Neural cell (in vitro differentiated cells): Measurements from ENCODE around the gene SMAD1. TPM values are rescaled to one million over a fixed set of nuclear protein-coding genes. Genes with fewer than 3 reads are reported as not detected.

Experiments
- H2AFZ ChIP-seq: fragments of 200-600, 300-800 bp; sonication (generic), shearing (Covaris generic); 2 replicates; pipeline ENCODE4 v1.6.0; 2014; ENCODE audit warnings: low read depth, mild to moderate bottlenecking, antibody characterized with exemption, low read length, moderate library complexity
- H3F3A ChIP-seq: fragments of 200-600 bp; shearing (Covaris generic); 2 replicates; pipeline ENCODE4 v1.6.1; 2016; ENCODE audit warnings: mild to moderate bottlenecking, moderate library complexity, mixed read lengths, antibody characterized with exemption, low read length; ENCODE audit not compliant: insufficient read depth, poor library complexity, severe bottlenecking
- H3K27ac ChIP-seq: fragments of 200-600, 300-800 bp; sonication (generic), shearing (Covaris generic); 2 replicates; pipeline ENCODE4 v1.5.1; 2014; ENCODE audit warnings: mild to moderate bottlenecking, low read length, moderate library complexity
- H3K27me3 ChIP-seq: fragments of 300-800, 200-600 bp; sonication (generic), shearing (Covaris generic); 2 replicates; pipeline ENCODE4 v1.6.0; 2014; ENCODE audit warnings: mild to moderate bottlenecking, low read depth, low read length, moderate library complexity; ENCODE audit not compliant: insufficient read depth
- H3K36me3 ChIP-seq: fragments of 300-800, 200-600 bp; sonication (generic), shearing (Covaris generic); 2 replicates; pipeline ENCODE4 v1.5.1; 2014; ENCODE audit warnings: mild to moderate bottlenecking, antibody characterized with exemption, low read length, moderate library complexity; ENCODE audit not compliant: insufficient read depth
- H3K4me2 ChIP-seq: fragments of 300-800, 200-600 bp; sonication (generic), shearing (Covaris generic); 2 replicates; pipeline ENCODE4 v1.6.0; 2014; ENCODE audit warnings: mild to moderate bottlenecking, low read length
- H3K4me3 ChIP-seq: fragments of 300-800, 200-600 bp; sonication (generic), shearing (Covaris generic); 2 replicates; pipeline ENCODE4 v1.5.1; 2014; ENCODE audit warnings: mild to moderate bottlenecking, low read length, moderate library complexity
- H3K79me2 ChIP-seq: fragments of 200-600 bp; shearing (Covaris generic); replicated peaks from 2 replicates; pipeline ENCODE4 v1.6.0; 2014; ENCODE audit warnings: mild to moderate bottlenecking, low read length, moderate library complexity; ENCODE audit not compliant: insufficient read depth
- H3K9ac ChIP-seq: fragments of 300-800, 200-600 bp; sonication (generic), shearing (Covaris generic); 2 replicates; pipeline ENCODE4 v1.6.1; 2016; ENCODE audit warnings: mild to moderate bottlenecking, low read length, mixed read lengths
- H3K9me2 ChIP-seq: fragments of 200-600 bp; shearing (Covaris generic); 2 replicates; pipeline ENCODE4 v1.6.1; 2016; ENCODE audit warnings: mild to moderate bottlenecking, low read length, mixed read lengths; ENCODE audit not compliant: insufficient read depth
- H3K9me3 ChIP-seq: fragments of 200-600, 300-800 bp; sonication (generic), shearing (Covaris generic); 2 replicates; pipeline ENCODE4 v1.6.1; 2016; ENCODE audit warnings: mild to moderate bottlenecking, mixed run types, low read length, moderate library complexity, mixed read lengths
- H4K20me1 ChIP-seq: fragments of 200-600 bp; shearing (Covaris generic); 2 replicates; pipeline ENCODE4 v1.6.1; 2016; ENCODE audit warnings: mild to moderate bottlenecking, mixed run types; ENCODE audit not compliant: insufficient read depth
- CTCF ChIP-seq: fragments of 450-650 bp; IDR thresholded peaks from 2 replicates; pipeline ENCODE4 v1.5.1; 2014; ENCODE audit warnings: antibody characterized with exemption, mild to moderate bottlenecking, moderate library complexity; ENCODE audit not compliant: poor library complexity, severe bottlenecking
- EP300 ChIP-seq: fragments of 450-650 bp; conservative IDR thresholded peaks from 2 replicates; pipeline ENCODE4 v1.6.1; 2014; ENCODE audit warnings: antibody characterized with exemption, mild to moderate bottlenecking, moderate library complexity; ENCODE audit not compliant: poor library complexity, severe bottlenecking
- EZH2 ChIP-seq: fragments of 200-600, 300-800 bp; shearing (Covaris generic), sonication (generic); IDR thresholded peaks from 2 replicates; pipeline ENCODE4 v1.6.1; 2014; ENCODE audit warnings: antibody characterized with exemption, low read length, borderline replicate concordance, mild to moderate bottlenecking; ENCODE audit not compliant: insufficient read depth, poor library complexity, severe bottlenecking
- MXI1 ChIP-seq: fragments of 450-650 bp; conservative IDR thresholded peaks from 2 replicates; pipeline ENCODE4 v1.6.1; 2014; ENCODE audit warnings: antibody characterized with exemption, mild to moderate bottlenecking; ENCODE audit not compliant: poor library complexity, severe bottlenecking
- POLR2AphosphoS5 ChIP-seq: IDR thresholded peaks from 2 replicates; pipeline ENCODE4 v1.6.1; 2012
- RAD21 ChIP-seq: fragments of 450-650 bp; conservative IDR thresholded peaks from 2 replicates; pipeline ENCODE4 v1.6.1; 2014; ENCODE audit warnings: antibody characterized with exemption, mild to moderate bottlenecking, moderate library complexity
- REST ChIP-seq: IDR thresholded peaks from 2 replicates; pipeline ENCODE4 v1.6.1; 2012; ENCODE audit warnings: borderline replicate concordance
- SMC3 ChIP-seq: fragments of 450-650 bp; conservative IDR thresholded peaks from 2 replicates; pipeline ENCODE4 v1.6.1; 2014; ENCODE audit warnings: antibody characterized with exemption, mild to moderate bottlenecking, moderate library complexity; ENCODE audit not compliant: poor library complexity
- TAF1 ChIP-seq: IDR thresholded peaks from 2 replicates; pipeline ENCODE4 v1.6.1; 2012; ENCODE audit warnings: low read depth
- polyA plus RNA-seq: library from polyadenylated mRNA; depleted of rRNA; stranded (reverse); fragments of >200 nt; gene quantifications from 2 replicates; pipeline ENCODE4 v1.2.3, GENCODE V29; 2014

SMAD1 gene
- polyA plus RNA-seq, 1 donor from 2014 or later, result 31.7 TPM

- Histone ChIP-seq H3K4me2 (no peak overlapping the region), H3K4me3 (no peak overlapping the region), H4K20me1 (no peaks in the 10 kb centered on the region), H3K79me2 (peaks cover 55% of the 10 kb centered on the region), H2AFZ (no peak overlapping the region), H3K27ac (no peak overlapping the region), H3K9me2 (no peaks in the 10 kb centered on the region), H3K9me3 (no peaks in the 10 kb centered on the region), H3K27me3 (no peaks in the 10 kb centered on the region), H3K9ac (no peak overlapping the region), H3F3A (no peaks in the 10 kb centered on the region), H3K36me3 (no peaks in the 10 kb centered on the region)
- no peak for TF ChIP-seq MXI1
- no peak for TF ChIP-seq EP300
- TF ChIP-seq RAD21, result no peak
- no peak for TF ChIP-seq CTCF
- TF ChIP-seq POLR2AphosphoS5, result no peak
- TF ChIP-seq SMC3, result no peak
- no peak for TF ChIP-seq REST
- no peak for TF ChIP-seq EZH2
- no peak for TF ChIP-seq TAF1
Observed at GRCh38 chr4:145490361-145490760, 8.7 kb downstream of the SMAD1 start.

GRCh38 chr4:145490796-145491195 is 9.1 kb downstream of the SMAD1 start:
- H3K4me3 ChIP-seq, result no peak overlapping the region
- H3K27me3 ChIP-seq, result no peaks in the 10 kb centered on the region
- H3K79me2 ChIP-seq, result peaks cover 50% of the 10 kb centered on the region
- H3F3A ChIP-seq, result no peaks in the 10 kb centered on the region
- no peaks in the 10 kb centered on the region for H4K20me1 ChIP-seq
- H2AFZ ChIP-seq, result no peak overlapping the region
- H3K9ac ChIP-seq, result no peak overlapping the region
- no peaks in the 10 kb centered on the region for H3K9me2 ChIP-seq
- no peak overlapping the region for H3K27ac ChIP-seq
- no peak overlapping the region for H3K4me2 ChIP-seq
- no peaks in the 10 kb centered on the region for H3K36me3 ChIP-seq
- no peaks in the 10 kb centered on the region for H3K9me3 ChIP-seq
- TF ChIP-seq RAD21 (no peak), POLR2AphosphoS5 (no peak), MXI1 (no peak), EP300 (no peak), TAF1 (no peak), REST (no peak), CTCF (no peak), EZH2 (no peak), SMC3 (no peak)
